Adrenal gland (tissue), 5 donors: ENCODE results near the gene TMEM8B.

Experiments used
- POLR2A ChIP-seq, 2 donors: fragments of 450-650 bp; IDR thresholded peaks; one replicate each; pipeline ENCODE4 v1.6.1; 2017; ENCODE audit warnings: antibody characterized with exemption in 2 of 2, mild to moderate bottlenecking in 2 of 2, moderate library complexity in 1 of 2
- TF ChIP-seq, protein P1 (sequence below), 6 experiments: fragments of 450-650 bp in 4 of 6; fragments of 200-600 bp in 2 of 6; sonication (generic) in 1 of 6; IDR thresholded peaks; 1 replicate in 5 of 6; 2 replicates in 1 of 6; pipeline versions ENCODE4 v1.5.1 to v1.8.0; 2016 to 2021; ENCODE audit warnings: antibody characterized with exemption in 6 of 6, mild to moderate bottlenecking in 2 of 6, moderate library complexity in 1 of 6
- donor health status: DM: no; HTN: no; CAD: no.

- TF ChIP-seq, protein P1, sequence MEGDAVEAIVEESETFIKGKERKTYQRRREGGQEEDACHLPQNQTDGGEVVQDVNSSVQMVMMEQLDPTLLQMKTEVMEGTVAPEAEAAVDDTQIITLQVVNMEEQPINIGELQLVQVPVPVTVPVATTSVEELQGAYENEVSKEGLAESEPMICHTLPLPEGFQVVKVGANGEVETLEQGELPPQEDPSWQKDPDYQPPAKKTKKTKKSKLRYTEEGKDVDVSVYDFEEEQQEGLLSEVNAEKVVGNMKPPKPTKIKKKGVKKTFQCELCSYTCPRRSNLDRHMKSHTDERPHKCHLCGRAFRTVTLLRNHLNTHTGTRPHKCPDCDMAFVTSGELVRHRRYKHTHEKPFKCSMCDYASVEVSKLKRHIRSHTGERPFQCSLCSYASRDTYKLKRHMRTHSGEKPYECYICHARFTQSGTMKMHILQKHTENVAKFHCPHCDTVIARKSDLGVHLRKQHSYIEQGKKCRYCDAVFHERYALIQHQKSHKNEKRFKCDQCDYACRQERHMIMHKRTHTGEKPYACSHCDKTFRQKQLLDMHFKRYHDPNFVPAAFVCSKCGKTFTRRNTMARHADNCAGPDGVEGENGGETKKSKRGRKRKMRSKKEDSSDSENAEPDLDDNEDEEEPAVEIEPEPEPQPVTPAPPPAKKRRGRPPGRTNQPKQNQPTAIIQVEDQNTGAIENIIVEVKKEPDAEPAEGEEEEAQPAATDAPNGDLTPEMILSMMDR (IDR thresholded peaks at IDR 0.05) = no peak
- no peak for TF ChIP-seq POLR2A (IDR thresholded peaks at IDR 0.05)
Measured at GRCh38 chr9:35863583-35863982, 34.6 kb downstream of the TMEM8B start.
